ENCODE measurements around the gene PPY.

PPY gene

GRCh38 chr17:43917016-43917347 is 25.3 kb downstream of the PPY start:
- TF ChIP-seq SIN3A (IDR thresholded peaks at IDR 0.05; ENCODE audit: borderline replicate concordance, insufficient read depth, low read length): no peak
- no peak for TF ChIP-seq REST (IDR thresholded peaks at IDR 0.05; ENCODE audit: insufficient read depth in 1 of 2, low read depth in 2 of 2, low read length in 2 of 2)
- TF ChIP-seq FOXP2 (optimal IDR thresholded peaks at IDR 0.05; ENCODE audit: borderline replicate concordance, extremely low read depth, extremely low read length, insufficient read depth): no peak
- no peak for TF ChIP-seq TAF1 (IDR thresholded peaks at IDR 0.05; ENCODE audit: borderline replicate concordance, insufficient read depth, low read length)
- TF ChIP-seq POLR2AphosphoS5 (IDR thresholded peaks at IDR 0.05; ENCODE audit: low read depth, low read length): no peak

- no peak for TF ChIP-seq SIN3A (IDR thresholded peaks at IDR 0.05; ENCODE audit: borderline replicate concordance, insufficient read depth, low read length)
Measured at GRCh38 chr17:43916385-43916784, 25.9 kb downstream of the PPY start.

GRCh38 chr17:43915559-43915958 is 26.7 kb downstream of the PPY start:
- TF ChIP-seq FOXP2 (optimal IDR thresholded peaks at IDR 0.05; ENCODE audit: borderline replicate concordance, extremely low read depth, extremely low read length, insufficient read depth) (no peak), REST (IDR thresholded peaks at IDR 0.05; ENCODE audit: insufficient read depth in 1 of 2, low read depth in 2 of 2, low read length in 2 of 2) (no peak), POLR2AphosphoS5 (IDR thresholded peaks at IDR 0.05; ENCODE audit: low read depth, low read length) (no peak), TAF1 (IDR thresholded peaks at IDR 0.05; ENCODE audit: borderline replicate concordance, insufficient read depth, low read length) (no peak), SIN3A (IDR thresholded peaks at IDR 0.05; ENCODE audit: borderline replicate concordance, insufficient read depth, low read length) (no peak)

- no peak for TF ChIP-seq REST (IDR thresholded peaks at IDR 0.05; ENCODE audit: insufficient read depth in 1 of 2, low read depth in 2 of 2, low read length in 2 of 2)
- TF ChIP-seq SIN3A (IDR thresholded peaks at IDR 0.05; ENCODE audit: borderline replicate concordance, insufficient read depth, low read length): no peak
- TF ChIP-seq FOXP2 (optimal IDR thresholded peaks at IDR 0.05; ENCODE audit: borderline replicate concordance, extremely low read depth, extremely low read length, insufficient read depth): no peak
- TF ChIP-seq POLR2AphosphoS5 (IDR thresholded peaks at IDR 0.05; ENCODE audit: low read depth, low read length): no peak
- TF ChIP-seq TAF1 (IDR thresholded peaks at IDR 0.05; ENCODE audit: borderline replicate concordance, insufficient read depth, low read length): no peak
Measured at GRCh38 chr17:43914451-43914850, 27.8 kb downstream of the PPY start.

- no peak for TF ChIP-seq FOXP2 (optimal IDR thresholded peaks at IDR 0.05; ENCODE audit: borderline replicate concordance, extremely low read depth, extremely low read length, insufficient read depth)
- TF ChIP-seq SIN3A (IDR thresholded peaks at IDR 0.05; ENCODE audit: borderline replicate concordance, insufficient read depth, low read length): no peak
- no peak for TF ChIP-seq POLR2AphosphoS5 (IDR thresholded peaks at IDR 0.05; ENCODE audit: low read depth, low read length)
- TF ChIP-seq REST (IDR thresholded peaks at IDR 0.05; ENCODE audit: insufficient read depth in 1 of 2, low read depth in 2 of 2, low read length in 2 of 2): no peak
- no peak for TF ChIP-seq TAF1 (IDR thresholded peaks at IDR 0.05; ENCODE audit: borderline replicate concordance, insufficient read depth, low read length)
Measured at GRCh38 chr17:43913584-43913983, 28.7 kb downstream of the PPY start.
